K562 (cell line): ENCODE data around the gene SLC6A6. TPM values are rescaled to one million over a fixed set of nuclear protein-coding genes. Genes with fewer than 3 reads are reported as not detected.

Experiments
- polyA plus RNA-seq, 8 experiments: library from polyadenylated mRNA; depleted of rRNA in 4 of 8; stranded (reverse) in 5 of 8; unstranded in 3 of 8; fragments of >200 nt; fragmentation: Nextera tagmentation in 2 of 8; fragmentation: Illumina TruSeq in 1 of 8; extraction: Ambion mirVana in 2 of 8; extraction: Trizol in 1 of 8; gene quantifications; 2 replicates each; pipeline versions ENCODE4 v1.2.1 to v1.2.3, GENCODE V29; 2011 to 2014; ENCODE audit warnings: inconsistent platforms in 1 of 8, missing spikeins in 1 of 8
- small RNA-seq: library from RNA; depleted of rRNA; stranded (forward); fragments of <200 nt; gene quantifications from one replicate; pipeline ENCODE3, GENCODE V24; 2014
- total RNA-seq, 7 experiments: library from RNA; depleted of rRNA in 6 of 7; stranded (reverse); fragments of >200 nt in 6 of 7; fragmentation: Illumina TruSeq in 2 of 7; extraction: Trizol in 2 of 7; gene quantifications; 2 replicates each; pipeline versions ENCODE4 v1.2.1 to v1.2.3, GENCODE V29; 2011 to 2021; ENCODE audit warnings: low replicate concordance in 1 of 7

SLC6A6 gene
- total and polyA plus RNA-seq, 9 of the 15 experiments (the other 6 are each of a cell fraction or from before 2014, with no cell fraction given): 12.3 to 203 (median 93.2) TPM

Small RNA genes within 50 kb of the gene (small RNA-seq; reads per million reads assigned to genes)
- gene RNA5SP124 (1.6 reads per million, percentile 75 among the genes with 10 or more reads in this experiment), gene RNU6-905P (not detected)

Other genes starting within 250 kb of the SLC6A6 start
- 51.8 and 54.1 TPM in 2 replicates for gene XPC, start 224.0 kb upstream of the SLC6A6 start, total RNA-seq (2014; rRNA removed)
- 41.2 and 49.8 TPM in 2 replicates for gene XPC, start 224.0 kb upstream of the SLC6A6 start, total RNA-seq (2014; rRNA removed; fragmentation: Illumina TruSeq; extraction: Trizol)
- 41.3 and 44.2 TPM in 2 replicates for gene XPC, start 224.0 kb upstream of the SLC6A6 start, total RNA-seq (2015; rRNA removed; fragmentation: Illumina TruSeq; extraction: Trizol)
- 44.5 and 54.0 TPM in 2 replicates for gene XPC, start 224.0 kb upstream of the SLC6A6 start, total RNA-seq (2021)
- 25.1 and 25.5 TPM in 2 replicates for gene XPC, start 224.0 kb upstream of the SLC6A6 start, polyA plus RNA-seq (2011; rRNA removed)
- 54.4 and 54.7 TPM in 2 replicates for gene XPC, start 224.0 kb upstream of the SLC6A6 start, polyA plus RNA-seq (2014; fragmentation: Illumina TruSeq; extraction: Trizol)
- gene XPC, start 224.0 kb upstream of the SLC6A6 start, polyA plus RNA-seq (2014; fragmentation: Nextera tagmentation; extraction: Ambion mirVana): 1 to 10 TPM; 3.8 to 4.1 TPM
- gene XPC, start 224.0 kb upstream of the SLC6A6 start, polyA plus RNA-seq (2014; rRNA removed): 33.8 and 42.4 TPM in 2 replicates
- gene LSM3, start 223.8 kb upstream of the SLC6A6 start, total RNA-seq (2014; rRNA removed): 32.6 and 33.8 TPM in 2 replicates
- gene LSM3, start 223.8 kb upstream of the SLC6A6 start, total RNA-seq (2014; rRNA removed; fragmentation: Illumina TruSeq; extraction: Trizol): 64.7 and 73.9 TPM in 2 replicates
- 54.4 and 61.2 TPM in 2 replicates for gene LSM3, start 223.8 kb upstream of the SLC6A6 start, total RNA-seq (2015; rRNA removed; fragmentation: Illumina TruSeq; extraction: Trizol)
- 38.5 and 46.4 TPM in 2 replicates for gene LSM3, start 223.8 kb upstream of the SLC6A6 start, total RNA-seq (2021)
- 34.0 and 48.7 TPM in 2 replicates for gene LSM3, start 223.8 kb upstream of the SLC6A6 start, polyA plus RNA-seq (2011; rRNA removed)
- 48.6 and 55.2 TPM in 2 replicates for gene LSM3, start 223.8 kb upstream of the SLC6A6 start, polyA plus RNA-seq (2014; fragmentation: Illumina TruSeq; extraction: Trizol)
- gene LSM3, start 223.8 kb upstream of the SLC6A6 start, polyA plus RNA-seq (2014; fragmentation: Nextera tagmentation; extraction: Ambion mirVana): 100 to 1,000 TPM; 180 to 203 TPM
- gene LSM3, start 223.8 kb upstream of the SLC6A6 start, polyA plus RNA-seq (2014; rRNA removed): 61.6 and 75.1 TPM in 2 replicates
- not detected in 2 replicates for gene GRIP2, start 137.7 kb downstream of the SLC6A6 start, total RNA-seq (2014; rRNA removed)
- gene GRIP2, start 137.7 kb downstream of the SLC6A6 start, total RNA-seq (2014; rRNA removed; fragmentation: Illumina TruSeq; extraction: Trizol): not detected in 2 replicates
- gene GRIP2, start 137.7 kb downstream of the SLC6A6 start, total RNA-seq (2015; rRNA removed; fragmentation: Illumina TruSeq; extraction: Trizol): not detected in 2 replicates
- gene GRIP2, start 137.7 kb downstream of the SLC6A6 start, total RNA-seq (2021): not detected in 2 replicates
- not detected in 2 replicates for gene GRIP2, start 137.7 kb downstream of the SLC6A6 start, polyA plus RNA-seq (2011; rRNA removed)
- gene GRIP2, start 137.7 kb downstream of the SLC6A6 start, polyA plus RNA-seq (2014; fragmentation: Illumina TruSeq; extraction: Trizol): not detected in 2 replicates
- under 1 TPM; 0.01 TPM for gene GRIP2, start 137.7 kb downstream of the SLC6A6 start, polyA plus RNA-seq (2014; fragmentation: Nextera tagmentation; extraction: Ambion mirVana)
- 0.03 TPM in 1 of 2 replicates, not detected in the other for gene GRIP2, start 137.7 kb downstream of the SLC6A6 start, polyA plus RNA-seq (2014; rRNA removed)
- 18.7 and 20.8 TPM in 2 replicates for gene CCDC174, start 249.2 kb downstream of the SLC6A6 start, total RNA-seq (2014; rRNA removed)
- gene CCDC174, start 249.2 kb downstream of the SLC6A6 start, total RNA-seq (2014; rRNA removed; fragmentation: Illumina TruSeq; extraction: Trizol): 31.0 and 33.7 TPM in 2 replicates
- gene CCDC174, start 249.2 kb downstream of the SLC6A6 start, total RNA-seq (2015; rRNA removed; fragmentation: Illumina TruSeq; extraction: Trizol): 24.8 and 28.5 TPM in 2 replicates
- 18.7 and 19.8 TPM in 2 replicates for gene CCDC174, start 249.2 kb downstream of the SLC6A6 start, total RNA-seq (2021)
- gene CCDC174, start 249.2 kb downstream of the SLC6A6 start, polyA plus RNA-seq (2011; rRNA removed): 7.4 and 9.5 TPM in 2 replicates
- 24.9 and 31.6 TPM in 2 replicates for gene CCDC174, start 249.2 kb downstream of the SLC6A6 start, polyA plus RNA-seq (2014; fragmentation: Illumina TruSeq; extraction: Trizol)
- gene CCDC174, start 249.2 kb downstream of the SLC6A6 start, polyA plus RNA-seq (2014; fragmentation: Nextera tagmentation; extraction: Ambion mirVana): 10 to 100 TPM; 34.9 to 41.0 TPM
- 16.9 and 22.8 TPM in 2 replicates for gene CCDC174, start 249.2 kb downstream of the SLC6A6 start, polyA plus RNA-seq (2014; rRNA removed)